Gastroesophageal sphincter (tissue), 4 donors: ENCODE measurements around the gene RPL35A. TPM values are rescaled to one million over a fixed set of nuclear protein-coding genes. Genes with fewer than 3 reads are reported as not detected.

ENCODE experiments used
- ATAC-seq: fragments of 150-250 bp; one replicate; pipeline ENCODE4 v1.9.1; 2016; ENCODE audit warnings: mild to moderate bottlenecking, moderate library complexity
- H3K27ac ChIP-seq, 4 donors: fragments of 200-600 bp; sonication (generic) in 3 of 4; 1 replicate in 3 of 4; 2 replicates in 1 of 4; pipeline ENCODE4 v1.5.1; 2016 to 2019
- H3K27me3 ChIP-seq: fragments of 200-600 bp; sonication (generic); one replicate; pipeline ENCODE4 v1.5.1; 2019
- H3K36me3 ChIP-seq, 2 donors: fragments of 200-600 bp; sonication (generic); one replicate each; pipeline ENCODE4 v1.5.1; 2019; ENCODE audit warnings: control low read depth in 1 of 2
- H3K4me1 ChIP-seq, 3 donors: fragments of 200-600 bp; sonication (generic); 1 replicate in 2 of 3; 2 replicates in 1 of 3; pipeline ENCODE4 v1.5.1; 2016 to 2019; ENCODE audit warnings: control low read depth in 2 of 3
- H3K4me3 ChIP-seq, 2 donors: fragments of 200-600 bp; sonication (generic); one replicate each; pipeline ENCODE4 v1.5.1; 2019; ENCODE audit warnings: mild to moderate bottlenecking in 1 of 2, moderate library complexity in 1 of 2
- H3K9me3 ChIP-seq, 3 donors: fragments of 200-600 bp; sonication (generic); one replicate each; pipeline ENCODE4 v1.5.1; 2017 to 2019; ENCODE audit warnings: control low read depth in 2 of 3
- EP300 ChIP-seq: sonication (generic); formaldehyde crosslinking; IDR thresholded peaks from one replicate; pipeline ENCODE4 v1.6.1; 2017; ENCODE audit warnings: antibody characterized with exemption, mild to moderate bottlenecking
- POLR2A ChIP-seq, 2 donors: fragments of 450-650 bp; IDR thresholded peaks; one replicate each; pipeline ENCODE4 v1.6.1; 2017; ENCODE audit warnings: antibody characterized with exemption in 2 of 2, mild to moderate bottlenecking in 2 of 2, moderate library complexity in 1 of 2
- POLR2AphosphoS5 ChIP-seq: sonication (generic); formaldehyde crosslinking; IDR thresholded peaks from one replicate; pipeline ENCODE4 v1.6.1; 2017; ENCODE audit warnings: antibody characterized with exemption
- WGBS, 2 donors: methylation state at CpG; one replicate each; pipeline ENCODE4 v1.1.5; 2018; ENCODE audit warnings: low coverage in 1 of 2; 5-methylcytosine and 5-hydroxymethylcytosine counted together
- small RNA-seq, 4 donors: library from RNA; depleted of rRNA; stranded (forward); fragments of <200 nt; gene quantifications; one replicate each; pipeline ENCODE3, GENCODE V24; 2016
- total RNA-seq, 4 donors: library from RNA; depleted of rRNA; stranded (reverse); fragments of >200 nt; gene quantifications; one replicate each; pipeline ENCODE4 v1.1.0, GENCODE V29; 2016
- TF ChIP-seq, protein P1 (sequence below), 4 experiments: fragments of 200-600 bp in 2 of 4; fragments of 450-650 bp in 2 of 4; sonication (generic) in 1 of 4; IDR thresholded peaks; one replicate each; pipeline ENCODE4 v1.5.1; 2017 to 2019; ENCODE audit warnings: antibody characterized with exemption in 4 of 4, mild to moderate bottlenecking in 2 of 4, moderate library complexity in 2 of 4

The RPL35A gene
- total RNA-seq, 4 donors from 2014 or later, result 394 to 1,032 (median 816) TPM

GRCh38 chr3:197994736-197995135 is 44.7 kb downstream of the RPL35A start:
- H3K4me3 ChIP-seq, result no peak overlapping the region
- H3K9me3 ChIP-seq, result no peaks in the 10 kb centered on the region
- TF ChIP-seq, protein P1, sequence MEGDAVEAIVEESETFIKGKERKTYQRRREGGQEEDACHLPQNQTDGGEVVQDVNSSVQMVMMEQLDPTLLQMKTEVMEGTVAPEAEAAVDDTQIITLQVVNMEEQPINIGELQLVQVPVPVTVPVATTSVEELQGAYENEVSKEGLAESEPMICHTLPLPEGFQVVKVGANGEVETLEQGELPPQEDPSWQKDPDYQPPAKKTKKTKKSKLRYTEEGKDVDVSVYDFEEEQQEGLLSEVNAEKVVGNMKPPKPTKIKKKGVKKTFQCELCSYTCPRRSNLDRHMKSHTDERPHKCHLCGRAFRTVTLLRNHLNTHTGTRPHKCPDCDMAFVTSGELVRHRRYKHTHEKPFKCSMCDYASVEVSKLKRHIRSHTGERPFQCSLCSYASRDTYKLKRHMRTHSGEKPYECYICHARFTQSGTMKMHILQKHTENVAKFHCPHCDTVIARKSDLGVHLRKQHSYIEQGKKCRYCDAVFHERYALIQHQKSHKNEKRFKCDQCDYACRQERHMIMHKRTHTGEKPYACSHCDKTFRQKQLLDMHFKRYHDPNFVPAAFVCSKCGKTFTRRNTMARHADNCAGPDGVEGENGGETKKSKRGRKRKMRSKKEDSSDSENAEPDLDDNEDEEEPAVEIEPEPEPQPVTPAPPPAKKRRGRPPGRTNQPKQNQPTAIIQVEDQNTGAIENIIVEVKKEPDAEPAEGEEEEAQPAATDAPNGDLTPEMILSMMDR (IDR thresholded peaks at IDR 0.05), result no peak
- TF ChIP-seq POLR2AphosphoS5 (no peak), POLR2A (IDR thresholded peaks at IDR 0.05) (no peak), EP300 (no peak)
- 93 to 100% methylated on average over 1 of the region's 1 CpG for WGBS, 2 donors
- no peak for ATAC-seq
- H3K27ac ChIP-seq, result no peak overlapping the region
- no peaks in the 10 kb centered on the region for H3K27me3 ChIP-seq
- H3K4me1 ChIP-seq, result no peaks in the 10 kb centered on the region
- H3K36me3 ChIP-seq, result peaks cover 0 to 45% of the 10 kb centered on the region in 2 donors

GRCh38 chr3:197996855-197997254 is 46.9 kb downstream of the RPL35A start:
- WGBS, 2 donors, result 95% methylated on average over 5 of the region's 5 CpGs; no CpG with 5 or more reads in 1 of the 2 donors
- H3K4me3 ChIP-seq, result no peak overlapping the region
- H3K4me1 ChIP-seq, result no peaks in the 10 kb centered on the region
- ATAC-seq, result no peak
- H3K27me3 ChIP-seq, result no peaks in the 10 kb centered on the region
- no peaks in the 10 kb centered on the region for H3K9me3 ChIP-seq
- H3K27ac ChIP-seq, result no peak overlapping the region
- H3K36me3 ChIP-seq, result peaks cover 0 to 53% of the 10 kb centered on the region in 2 donors
- no peak for TF ChIP-seq POLR2AphosphoS5
- TF ChIP-seq, protein P1 (IDR thresholded peaks at IDR 0.05), result no peak

- no peaks in the 10 kb centered on the region for H3K9me3 ChIP-seq
- no peak overlapping the region for H3K4me3 ChIP-seq
- no peaks in the 10 kb centered on the region for H3K27me3 ChIP-seq
- 80 to 100% methylated on average over 2 to 3 of the region's 3 CpGs for WGBS, 2 donors
- H3K4me1 ChIP-seq, result no peaks in the 10 kb centered on the region
- H3K36me3 ChIP-seq, result peaks cover 0 to 55% of the 10 kb centered on the region in 2 donors
- TF ChIP-seq POLR2A (IDR thresholded peaks at IDR 0.05) (no peak), EP300 (no peak), POLR2AphosphoS5 (no peak)
- TF ChIP-seq, protein P1 (IDR thresholded peaks at IDR 0.05), result no peak
- ATAC-seq, result no peak
- no peak overlapping the region for H3K27ac ChIP-seq
Observed at GRCh38 chr3:197997936-197998335, 47.9 kb downstream of the RPL35A start.

Small RNA genes within 50 kb of the gene (small RNA-seq; reads per million reads assigned to genes)
- gene RNU6-621P, result 0 reads per million in 4 donors

Other genes starting within 250 kb of the RPL35A start
- gene RUBCN, start 213.3 kb upstream of the RPL35A start, total RNA-seq, result 10 to 100 TPM; 47.8 to 99.6 (median 60.1) TPM
- gene FYTTD1, start 200.3 kb upstream of the RPL35A start, total RNA-seq, result 10 to 100 TPM; 69.1 to 88.1 (median 87.0) TPM
- gene LRCH3, start 158.9 kb upstream of the RPL35A start, total RNA-seq, result 100 to 1,000 TPM in 1 of 4 donors, 10 to 100 TPM in 3; 39.0 to 158 (median 69.6) TPM
- 1 to 10 TPM; 2.8 to 7.5 (median 4.1) TPM for gene LMLN, start 10.0 kb downstream of the RPL35A start, total RNA-seq